Measurements from ENCODE around the gene VPS37B. TPM values are rescaled to one million over a fixed set of nuclear protein-coding genes. Genes with fewer than 3 reads are reported as not detected.
A peak's percentile ranks its signal among the peaks of the same experiment; 100 is the strongest.

Gene VPS37B
- total RNA-seq, 6 experiments from 2014 or later = 26.4 to 33.1 (median 28.1) TPM

GRCh38 chr12:122834921-122835749 lies 60.8 kb downstream of the VPS37B start, which contains the start of gene HIP1R:
Gene HIP1R, plus strand, starts transcription at chr12:122835457. Its CDS starts 94 bp downstream, at chr12:122835551.
- no peak for DNase-seq
- Mint-ChIP-seq H3K27me3 (ENCODE audit: insufficient read depth) (no peaks in the 10 kb centered on the region; the same call in 1 of the 2 replicates), H3K4me1 (ENCODE audit: low read depth) (peaks cover 38% of the 10 kb centered on the region), H3K9me3 (0 out of 2 replicates have a peak, but pooled peaks cover under 1% of the 10 kb centered on the region), H3K36me3 (ENCODE audit: low read depth) (no peaks in the 10 kb centered on the region), H3K27ac (peak within 1 kb of the TSS; percentile 82), H3K4me3 (peak within 1 kb of the TSS; percentile 93)
- no peak for TF ChIP-seq CTCF (IDR thresholded peaks at IDR 0.05)

GRCh38 chr12:122834104-122834920 lies 61.6 kb downstream of the VPS37B start:
- Mint-ChIP-seq H3K9me3 (0 out of 2 replicates have a peak, but pooled peaks cover 4% of the 10 kb centered on the region), H3K27ac (peak overlapping the region; percentile 82), H3K4me1 (ENCODE audit: low read depth) (peaks cover 34% of the 10 kb centered on the region), H3K27me3 (ENCODE audit: insufficient read depth) (no peaks in the 10 kb centered on the region; the same call in 1 of the 2 replicates), H3K36me3 (ENCODE audit: low read depth) (no peaks in the 10 kb centered on the region), H3K4me3 (peak overlapping the region; percentile 93)
- TF ChIP-seq CTCF (IDR thresholded peaks at IDR 0.05) = peak; percentile 35; the same call in 1 of the 2 replicates
- DNase-seq = peak; percentile 51

GRCh38 chr12:122830517-122831214 lies 65.3 kb downstream of the VPS37B start:
- Mint-ChIP-seq H3K27ac (no peak overlapping the region; the same call in 1 of the 2 replicates), H3K9me3 (0 out of 2 replicates have a peak, but pooled peaks cover 4% of the 10 kb centered on the region), H3K36me3 (ENCODE audit: low read depth) (no peaks in the 10 kb centered on the region), H3K27me3 (ENCODE audit: insufficient read depth) (no peaks in the 10 kb centered on the region), H3K4me1 (ENCODE audit: low read depth) (peaks cover 34% of the 10 kb centered on the region), H3K4me3 (no peak overlapping the region)
- DNase-seq = peak; percentile 79
- no peak for TF ChIP-seq CTCF (IDR thresholded peaks at IDR 0.05)

- no peaks in the 10 kb centered on the region for H3K36me3 Mint-ChIP-seq (ENCODE audit: low read depth)
- H3K4me3 Mint-ChIP-seq = peak overlapping the region; percentile 23; the same call in 1 of the 2 replicates
- DNase-seq = no peak
- TF ChIP-seq CTCF (IDR thresholded peaks at IDR 0.05) = no peak
- H3K9me3 Mint-ChIP-seq = 0 out of 2 replicates have a peak, but pooled peaks cover 4% of the 10 kb centered on the region
- peaks cover 17% of the 10 kb centered on the region; the same call in 1 of the 2 replicates for H3K4me1 Mint-ChIP-seq (ENCODE audit: low read depth)
- no peak overlapping the region for H3K27ac Mint-ChIP-seq
- H3K27me3 Mint-ChIP-seq (ENCODE audit: insufficient read depth) = 0 out of 2 replicates have a peak, but pooled peaks cover 2% of the 10 kb centered on the region
Observed at GRCh38 chr12:122827258-122827657, 68.7 kb downstream of the VPS37B start.
